Keratinocyte (primary cell): Measurements from ENCODE around the gene SH2B2. TPM values are rescaled to one million over a fixed set of nuclear protein-coding genes. Genes with fewer than 3 reads are reported as not detected.

Source experiments
- polyA plus RNA-seq, 5 experiments: library from polyadenylated mRNA; depleted of rRNA in 3 of 5; stranded (reverse) in 3 of 5; stranded (forward) in 1 of 5; unstranded in 1 of 5; fragments of >200 nt; gene quantifications; 1 replicate in 1 of 5; 2 replicates in 3 of 5; 3 replicates in 1 of 5; pipeline versions ENCODE4 v1.2.1 to v1.2.3, GENCODE V29; 2011 to 2012; ENCODE audit warnings: missing spikeins in 2 of 5, low read depth in 1 of 5, low replicate concordance in 1 of 5
- small RNA-seq, 3 experiments: library from RNA; depleted of rRNA; stranded (forward); fragments of <200 nt; gene quantifications; one replicate each; pipeline ENCODE3, GENCODE V24; 2012; ENCODE audit warnings: low read depth in 3 of 3, low replicate concordance in 1 of 3; ENCODE audit not compliant: insufficient read length in 3 of 3

SH2B2 gene
- polyA plus RNA-seq, 1 donor (not counting 4 experiments of a cell fraction or from before 2014, with no cell fraction given): 0.59 TPM

Small RNA genes lying within 50 kb of the gene (small RNA-seq; reads per million reads assigned to genes)
- 0 reads per million in 3 experiments for gene AC005088.1
- 0 reads per million in 3 experiments for gene MIR4285
- gene RF00019: 0 reads per million in 3 experiments

Other genes with a start within 250 kb of the SH2B2 start
- not detected in 3 replicates for gene SPDYE6, start 69.6 kb downstream of the SH2B2 start, polyA plus RNA-seq
- gene PRKRIP1, start 109.5 kb downstream of the SH2B2 start, polyA plus RNA-seq: 12.5 to 16.1 TPM (median 12.9 TPM) in 3 replicates
- 2.0 to 4.3 TPM (median 4.1 TPM) in 3 replicates for gene ORAI2, start 146.7 kb downstream of the SH2B2 start, polyA plus RNA-seq
- 3.1 to 5.5 TPM (median 3.7 TPM) in 3 replicates for gene ALKBH4, start 178.0 kb downstream of the SH2B2 start, polyA plus RNA-seq
- 11.3 to 15.3 TPM (median 14.4 TPM) in 3 replicates for gene LRWD1, start 178.1 kb downstream of the SH2B2 start, polyA plus RNA-seq
- gene POLR2J, start 192.1 kb downstream of the SH2B2 start, polyA plus RNA-seq: 65.0 to 71.8 TPM (median 65.9 TPM) in 3 replicates
- 0.45 to 1.2 TPM (median 0.49 TPM) in 3 replicates for gene RASA4B, start 230.9 kb downstream of the SH2B2 start, polyA plus RNA-seq